GM12801 (cell line): ENCODE measurements around the gene ELOVL5.

Experiments used
- TF ChIP-seq, protein P1 (sequence below): IDR thresholded peaks from one replicate; pipeline ENCODE4 v1.5.1; 2011; ENCODE audit warnings: control low read depth; ENCODE audit not compliant: insufficient read length; ENCODE audit errors: extremely low read depth

Gene ELOVL5

DNA sequence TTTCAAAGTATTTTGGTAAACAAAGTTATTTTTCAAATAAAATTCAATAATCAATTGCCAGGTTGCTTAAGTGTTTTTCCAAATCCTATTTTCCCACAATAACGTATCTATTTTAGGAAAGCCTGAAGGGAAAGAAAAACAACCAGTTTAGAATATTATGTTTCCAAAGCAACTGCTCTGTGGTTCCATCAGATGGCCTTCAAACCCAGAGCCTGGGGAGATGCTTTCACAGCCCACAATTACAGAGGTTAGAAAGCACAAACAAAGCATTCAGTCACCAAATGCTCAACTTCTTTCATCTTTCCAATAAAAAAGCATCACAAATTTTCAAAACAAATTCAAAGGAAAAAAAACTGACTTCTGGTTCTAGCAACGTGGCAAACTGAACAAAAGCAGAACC, 66.0 kb downstream of the ELOVL5 start:
- TF ChIP-seq, protein P1, sequence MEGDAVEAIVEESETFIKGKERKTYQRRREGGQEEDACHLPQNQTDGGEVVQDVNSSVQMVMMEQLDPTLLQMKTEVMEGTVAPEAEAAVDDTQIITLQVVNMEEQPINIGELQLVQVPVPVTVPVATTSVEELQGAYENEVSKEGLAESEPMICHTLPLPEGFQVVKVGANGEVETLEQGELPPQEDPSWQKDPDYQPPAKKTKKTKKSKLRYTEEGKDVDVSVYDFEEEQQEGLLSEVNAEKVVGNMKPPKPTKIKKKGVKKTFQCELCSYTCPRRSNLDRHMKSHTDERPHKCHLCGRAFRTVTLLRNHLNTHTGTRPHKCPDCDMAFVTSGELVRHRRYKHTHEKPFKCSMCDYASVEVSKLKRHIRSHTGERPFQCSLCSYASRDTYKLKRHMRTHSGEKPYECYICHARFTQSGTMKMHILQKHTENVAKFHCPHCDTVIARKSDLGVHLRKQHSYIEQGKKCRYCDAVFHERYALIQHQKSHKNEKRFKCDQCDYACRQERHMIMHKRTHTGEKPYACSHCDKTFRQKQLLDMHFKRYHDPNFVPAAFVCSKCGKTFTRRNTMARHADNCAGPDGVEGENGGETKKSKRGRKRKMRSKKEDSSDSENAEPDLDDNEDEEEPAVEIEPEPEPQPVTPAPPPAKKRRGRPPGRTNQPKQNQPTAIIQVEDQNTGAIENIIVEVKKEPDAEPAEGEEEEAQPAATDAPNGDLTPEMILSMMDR = no peak

DNA sequence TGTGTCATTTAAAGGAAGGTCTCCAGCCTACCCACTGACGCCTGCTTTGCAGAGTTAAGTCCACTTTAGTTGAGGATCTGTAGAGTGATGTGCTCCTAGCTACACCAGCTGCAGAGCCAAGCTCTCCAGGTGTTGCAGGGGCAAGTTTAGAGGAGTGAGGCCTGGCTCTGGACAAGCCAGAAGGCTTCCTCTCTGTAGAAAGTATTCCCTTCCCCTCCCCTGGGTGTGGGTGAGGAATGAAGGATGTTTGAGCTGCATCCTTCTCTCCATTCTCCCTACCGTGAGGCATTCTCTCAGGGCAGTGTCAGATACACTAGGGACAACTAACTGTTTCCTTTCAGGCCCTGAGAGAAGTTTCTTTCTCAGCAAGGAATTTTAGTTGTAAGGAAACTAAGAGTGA, 66.5 kb downstream of the ELOVL5 start:
- TF ChIP-seq, protein P1 = no peak

DNA sequence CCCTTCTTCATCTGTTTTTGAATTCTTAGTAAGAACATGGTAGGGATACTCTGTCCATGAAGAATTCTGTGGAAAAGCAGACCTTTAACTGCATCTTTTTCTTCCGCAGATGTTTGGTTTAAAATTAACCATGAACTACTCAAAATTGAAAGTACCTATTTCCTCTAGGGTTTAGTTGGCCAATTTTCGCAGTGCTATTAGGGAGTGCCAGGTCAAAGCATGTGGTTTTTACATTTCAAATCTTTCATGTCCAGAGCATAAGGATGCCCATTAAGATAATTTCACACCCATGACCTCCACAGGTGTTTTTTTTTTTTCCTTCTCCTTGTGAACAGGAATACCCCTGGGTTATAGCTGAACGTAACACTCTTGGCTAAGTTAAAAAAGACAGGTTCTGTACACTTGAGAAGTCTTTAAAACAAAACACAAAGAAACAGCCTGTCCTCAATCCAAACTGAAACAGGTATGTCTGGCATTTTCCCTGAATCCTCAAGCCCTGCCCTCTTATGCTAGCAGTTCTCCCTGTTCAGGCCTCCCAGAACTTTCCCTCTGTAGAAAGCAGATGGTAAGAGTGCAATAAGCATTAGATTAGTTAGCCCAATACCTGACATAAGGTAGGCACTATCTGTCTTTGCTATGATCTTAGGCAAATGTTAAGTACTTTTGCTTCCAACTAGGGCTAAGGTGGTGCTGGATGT, 67.1 kb downstream of the ELOVL5 start:
- TF ChIP-seq, protein P1 = no peak

DNA sequence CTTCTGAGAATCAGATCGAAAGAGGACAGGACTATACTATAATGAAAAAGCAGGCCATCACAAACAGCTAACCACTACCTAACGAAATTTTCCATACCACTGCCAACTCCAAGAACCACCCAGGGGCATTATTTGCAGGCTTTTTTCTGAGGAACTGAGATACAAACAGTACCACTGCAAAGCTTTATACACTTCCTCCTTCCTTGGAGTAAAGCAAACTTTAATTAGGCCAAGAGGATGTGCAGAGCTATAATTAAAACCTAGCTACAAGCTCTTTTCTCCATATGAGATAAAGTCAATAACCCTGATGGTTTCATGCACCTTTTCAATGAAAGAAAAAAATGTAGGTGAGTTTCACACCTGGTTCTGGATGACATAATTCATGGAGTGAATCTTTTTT, 68.5 kb downstream of the ELOVL5 start:
- TF ChIP-seq, protein P1 = no peak

DNA sequence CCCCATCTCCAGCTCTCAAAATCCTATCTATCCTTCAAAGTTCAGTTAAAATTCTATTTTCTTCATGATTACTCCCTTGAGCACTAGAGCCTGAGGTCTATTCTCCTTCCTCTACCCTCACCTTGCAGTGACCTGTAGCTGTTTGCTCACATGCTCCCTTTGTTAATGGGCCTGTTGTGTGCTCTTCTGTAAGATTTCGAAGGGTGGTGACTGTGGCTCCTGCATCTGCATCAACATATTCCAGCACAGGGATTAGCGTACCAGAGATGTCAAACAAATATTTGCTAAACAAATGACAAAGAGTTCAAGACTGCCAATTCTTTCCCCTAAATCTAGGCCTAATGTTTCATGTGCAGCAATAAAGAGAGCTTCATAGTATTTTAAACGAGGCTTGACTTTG, 69.5 kb downstream of the ELOVL5 start:
- TF ChIP-seq, protein P1 = no peak

DNA sequence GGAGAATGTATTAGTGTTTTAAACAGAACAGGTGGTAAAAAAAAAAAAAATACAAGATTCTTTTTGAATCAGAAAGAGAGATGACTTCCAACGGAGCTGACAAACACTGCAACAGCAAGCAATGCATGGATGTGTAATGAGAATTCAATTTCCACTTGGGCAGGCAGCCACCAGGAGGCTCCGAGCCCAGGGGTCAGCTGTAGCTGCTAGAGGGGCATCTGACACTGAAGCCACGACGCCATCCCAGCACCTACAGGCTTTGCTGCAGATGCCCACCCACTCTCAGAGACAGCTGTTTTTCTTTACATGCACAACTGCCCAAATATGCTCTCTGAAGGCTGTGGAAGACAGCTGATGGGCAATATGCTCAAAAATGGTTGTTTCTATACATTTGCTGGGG, 75.4 kb downstream of the ELOVL5 start:
- TF ChIP-seq, protein P1 = no peak

DNA sequence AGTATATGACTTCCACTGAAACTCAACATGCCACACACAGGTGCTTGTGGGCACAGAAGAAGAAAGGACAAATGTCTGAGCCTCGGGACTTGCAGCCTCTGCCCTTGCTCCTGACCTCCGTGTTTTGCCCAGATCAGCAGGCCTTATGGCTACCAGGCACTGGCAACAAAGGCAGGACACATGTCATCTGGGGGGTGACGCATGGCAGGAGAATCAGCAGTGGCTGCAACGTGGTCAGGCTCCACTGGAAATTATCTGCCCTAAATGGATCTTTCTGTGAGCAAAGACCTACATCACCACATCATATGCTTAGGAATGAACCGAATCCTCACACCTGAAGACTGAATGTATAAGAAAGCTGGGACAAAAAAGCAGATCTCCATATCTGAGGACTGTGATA, 78.9 kb downstream of the ELOVL5 start:
- TF ChIP-seq, protein P1 = no peak
